NCI-H1436 treated with DMSO at 0.1 percent for 48 hours (cell line): ENCODE data around the gene MGAT3.
"Not testable (repeated sequence)": the region's sequence is repeated elsewhere in the genome, so short reads cannot be mapped to it uniquely, and the experiment has no call there.

ENCODE experiments used
- DNase-seq: peaks from one replicate; lab custom pipeline; 2025; lab: John Stamatoyannopoulos, UW

Gene MGAT3

DNA sequence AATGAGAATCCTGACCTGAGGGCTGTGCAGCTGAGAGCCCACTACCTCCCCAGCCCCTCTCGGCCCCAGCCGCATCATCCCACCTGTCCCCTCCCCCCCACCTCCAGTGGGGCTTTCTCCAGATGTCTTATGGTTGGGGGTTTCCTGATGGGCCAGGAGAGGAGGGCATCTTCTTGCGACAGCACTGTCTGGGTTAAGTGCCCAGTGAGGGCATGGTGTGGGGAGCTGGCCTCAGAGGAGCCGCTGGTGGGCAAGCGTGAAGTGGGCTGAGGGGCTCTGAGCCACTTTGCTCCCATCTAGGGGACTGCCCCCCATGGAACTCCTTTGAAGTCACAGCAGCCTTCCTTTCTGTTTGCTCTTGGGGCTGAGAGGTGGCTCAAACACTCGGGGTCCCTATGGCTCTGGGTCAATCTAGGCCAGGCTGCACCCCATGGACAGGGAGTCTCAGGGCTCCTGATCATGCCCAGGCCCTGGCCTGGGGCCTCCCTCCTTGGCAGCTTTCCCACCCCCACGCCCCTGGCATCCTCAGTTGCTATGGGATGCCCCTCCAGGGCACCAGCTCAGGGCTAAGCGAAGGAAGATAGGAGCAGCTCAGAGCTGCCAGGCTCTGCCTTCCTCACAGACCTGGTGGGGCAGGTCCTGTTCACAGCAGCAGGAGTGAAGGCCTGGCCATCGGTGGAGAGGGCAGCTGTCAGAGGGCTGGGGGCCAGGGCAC, 34.3 kb downstream of the MGAT3 start:
- no peak for DNase-seq

DNA sequence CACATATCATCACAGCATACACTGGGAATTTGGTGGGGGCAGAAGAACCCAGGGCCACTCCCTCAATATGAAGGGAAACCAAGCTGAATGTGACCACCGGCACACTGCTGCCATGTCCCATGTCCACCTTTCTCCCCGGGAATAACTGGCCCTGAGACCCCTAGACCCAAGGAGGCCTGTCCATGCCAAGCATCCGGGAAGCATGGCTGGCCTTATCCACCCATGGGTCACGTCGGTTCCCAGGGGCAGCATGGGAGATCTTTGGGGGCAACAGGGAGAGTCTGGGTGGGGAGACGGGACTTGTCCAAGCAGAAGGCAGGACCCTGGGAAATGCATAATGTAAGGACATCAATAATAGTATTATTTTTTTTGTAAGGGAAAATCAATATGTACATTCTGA, 34.9 kb downstream of the MGAT3 start:
- no peak for DNase-seq

DNA sequence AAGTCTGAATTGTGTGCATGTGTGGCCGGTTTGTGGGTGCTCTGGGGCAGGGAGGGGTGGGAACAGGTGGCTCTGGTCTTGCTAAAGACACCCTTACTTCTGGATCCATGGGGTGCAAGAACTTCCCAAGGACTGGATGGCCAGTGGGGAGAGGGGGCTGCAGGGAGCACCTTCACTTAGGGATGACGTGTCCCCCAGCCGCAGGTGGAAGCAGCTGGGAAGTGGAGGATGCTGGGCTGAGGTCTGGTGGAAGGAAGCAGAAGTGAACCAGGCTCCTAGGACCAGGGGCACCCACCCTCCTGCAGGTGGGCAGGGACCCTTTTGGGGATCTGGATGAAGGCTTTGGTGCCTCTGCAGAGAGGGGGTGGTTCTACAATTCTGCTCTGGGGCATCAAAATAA, 35.4 kb downstream of the MGAT3 start:
- no peak for DNase-seq

DNA sequence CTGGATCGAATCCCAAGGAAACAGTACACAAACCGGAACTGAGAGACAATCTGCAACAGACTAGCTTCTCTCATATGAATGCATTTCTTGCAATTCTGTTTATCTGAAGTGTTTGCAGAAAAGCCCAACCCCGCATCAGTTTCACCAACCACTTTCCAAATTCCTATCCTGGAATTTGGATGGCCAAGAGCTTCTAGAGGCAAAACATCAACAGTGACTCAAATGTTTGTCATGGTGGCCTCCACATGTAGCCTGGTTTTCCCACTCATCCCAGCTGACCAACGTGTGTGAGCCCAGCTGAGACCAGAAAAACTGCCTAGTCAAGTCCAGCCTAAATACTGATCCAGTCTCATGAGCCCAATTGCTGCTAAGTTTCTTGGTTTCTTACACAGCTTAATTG, 36.9 kb downstream of the MGAT3 start:
- DNase-seq, result no peak

DNA sequence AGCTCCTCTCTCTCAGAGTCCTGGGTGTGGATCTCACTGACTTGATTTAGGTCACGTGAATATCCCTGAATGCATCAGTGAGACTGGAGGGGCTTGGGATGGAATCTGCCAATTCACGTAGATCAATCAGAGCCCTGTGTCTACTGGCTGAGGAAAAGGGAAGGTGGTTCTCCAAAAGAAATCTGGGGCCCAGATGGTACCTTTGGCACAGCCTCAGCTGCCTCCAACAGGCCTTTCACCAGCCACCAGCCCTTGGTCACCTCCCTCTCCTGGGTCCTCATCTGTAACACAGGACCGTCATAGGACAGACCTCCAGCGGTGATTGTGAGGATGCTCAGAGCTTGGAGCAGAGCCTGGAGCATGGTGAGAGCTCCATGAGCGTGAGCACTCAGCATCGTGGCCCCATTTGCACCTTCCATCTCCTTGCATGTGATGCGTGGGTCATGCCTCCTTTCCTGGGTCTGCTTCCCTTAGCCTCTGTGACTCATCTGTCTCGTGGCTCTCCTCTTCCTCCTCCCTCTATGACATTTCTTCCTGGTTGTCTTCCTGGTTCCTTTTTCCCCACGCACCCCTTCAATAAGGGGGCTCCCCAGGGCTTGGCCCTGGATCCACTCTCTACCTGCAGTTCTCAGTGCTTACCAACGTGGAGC, 37.8 kb downstream of the MGAT3 start:
- no peak for DNase-seq

DNA sequence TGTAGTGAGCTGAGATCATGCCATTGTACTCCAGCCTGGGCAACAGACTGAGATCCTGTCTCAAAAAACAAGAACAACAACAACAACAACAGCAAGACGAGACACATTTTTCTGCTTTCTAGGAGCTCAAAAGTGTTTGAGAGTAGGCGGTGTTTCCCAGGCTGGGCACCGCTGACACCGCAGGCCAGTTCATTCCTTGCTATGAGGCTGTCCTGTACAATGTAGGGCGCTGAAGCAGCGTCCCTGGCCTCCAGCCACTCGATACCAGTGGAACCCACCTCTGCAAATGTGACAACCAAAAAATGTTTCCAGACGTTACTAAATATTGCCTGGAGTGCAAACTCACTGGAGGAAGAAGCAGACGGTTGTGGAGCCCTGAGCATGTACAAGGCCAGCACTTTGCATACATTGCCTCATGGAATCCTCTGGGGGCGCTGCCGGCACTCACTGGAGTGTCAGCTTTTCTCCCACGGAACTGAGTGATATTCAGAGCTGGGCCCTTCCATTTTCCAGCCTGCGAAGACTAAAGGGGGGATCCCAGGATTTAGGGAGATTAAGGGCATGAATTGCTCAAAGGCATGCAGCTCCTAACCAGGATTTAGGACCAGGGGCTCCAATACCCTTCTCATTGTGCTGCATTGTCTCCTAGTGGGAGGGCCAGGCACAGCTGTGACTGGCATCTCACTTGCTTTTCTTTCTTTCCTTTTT, 39.5 kb downstream of the MGAT3 start:
- no peak for DNase-seq

DNA sequence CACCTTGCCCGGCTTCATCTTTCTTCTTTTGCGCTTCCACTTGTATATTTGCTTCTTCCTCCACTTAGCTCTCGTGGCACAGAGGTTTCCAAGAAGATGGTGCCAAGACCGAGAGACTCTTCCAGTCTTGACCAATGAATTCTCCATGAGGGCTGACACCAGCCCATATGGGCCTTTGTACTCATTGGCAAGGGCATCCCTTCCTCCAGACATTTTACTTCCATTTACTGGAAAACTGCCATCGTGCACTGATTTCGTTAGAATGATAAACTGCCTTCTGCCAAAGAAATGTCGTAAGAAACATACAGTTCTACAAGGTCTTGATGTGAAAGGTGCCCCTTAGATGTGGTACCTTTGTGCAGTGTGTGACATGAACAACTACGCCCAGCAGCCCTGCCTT, 40.6 kb downstream of the MGAT3 start:
- DNase-seq, result no peak

DNA sequence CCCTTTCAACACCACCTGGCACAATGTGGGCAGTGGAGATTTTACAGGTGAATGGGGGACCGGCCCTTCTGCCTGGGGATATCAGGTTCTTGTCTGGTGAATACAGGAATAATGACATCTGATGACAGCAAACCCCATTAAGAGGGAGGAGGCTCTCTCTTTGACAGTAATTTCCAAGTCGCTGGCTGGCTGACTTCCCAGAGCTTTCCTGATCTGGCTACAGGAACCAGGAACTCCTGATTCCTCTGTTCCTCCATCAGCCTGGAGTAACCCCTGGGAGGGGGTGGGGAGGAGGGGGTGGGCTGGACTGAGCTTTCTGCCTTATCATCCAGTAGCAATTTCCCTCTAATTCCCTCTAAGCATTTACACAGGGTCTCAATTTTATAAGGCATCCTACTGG, 41.6 kb downstream of the MGAT3 start:
- no peak for DNase-seq

DNA sequence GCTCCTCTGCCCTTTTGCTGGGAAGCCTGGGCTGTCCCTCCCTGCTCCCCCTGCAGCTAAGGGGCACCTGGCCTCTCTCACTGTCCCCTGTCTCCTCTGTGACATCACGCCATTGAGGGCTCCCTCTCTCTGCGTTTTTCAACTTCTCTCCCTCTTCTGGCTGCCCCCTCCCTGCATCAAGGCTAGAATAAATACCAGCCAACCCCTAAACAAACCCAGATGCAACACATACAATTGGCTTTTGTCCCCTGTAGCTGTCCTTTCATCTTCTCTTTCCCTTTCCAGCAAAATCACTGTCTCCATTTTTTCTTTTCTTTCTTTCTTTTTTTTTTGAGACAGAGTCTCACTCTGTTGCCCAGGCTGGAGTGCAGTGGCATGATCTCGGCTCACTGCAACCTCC, 42.0 kb downstream of the MGAT3 start:
- no peak for DNase-seq

DNA sequence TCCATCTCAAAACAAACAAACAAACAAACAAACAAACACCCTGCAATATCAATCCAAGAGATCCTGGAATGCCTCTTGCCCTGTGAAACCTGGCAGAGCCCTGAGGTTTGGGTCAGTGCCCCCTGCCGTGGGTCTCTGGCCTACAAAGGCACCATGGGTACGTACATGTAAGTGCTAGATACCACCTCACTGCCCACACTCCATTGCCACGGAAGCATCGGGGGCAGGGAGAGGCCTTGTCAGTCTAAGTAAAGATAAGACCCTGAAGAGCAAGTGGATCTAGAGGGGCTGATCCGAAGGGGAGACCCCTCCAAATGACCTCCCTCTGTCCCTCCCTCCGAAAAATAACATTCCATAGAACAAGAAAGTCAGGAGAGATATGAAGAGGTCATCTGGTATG, 43.3 kb downstream of the MGAT3 start:
- DNase-seq, result no peak

DNA sequence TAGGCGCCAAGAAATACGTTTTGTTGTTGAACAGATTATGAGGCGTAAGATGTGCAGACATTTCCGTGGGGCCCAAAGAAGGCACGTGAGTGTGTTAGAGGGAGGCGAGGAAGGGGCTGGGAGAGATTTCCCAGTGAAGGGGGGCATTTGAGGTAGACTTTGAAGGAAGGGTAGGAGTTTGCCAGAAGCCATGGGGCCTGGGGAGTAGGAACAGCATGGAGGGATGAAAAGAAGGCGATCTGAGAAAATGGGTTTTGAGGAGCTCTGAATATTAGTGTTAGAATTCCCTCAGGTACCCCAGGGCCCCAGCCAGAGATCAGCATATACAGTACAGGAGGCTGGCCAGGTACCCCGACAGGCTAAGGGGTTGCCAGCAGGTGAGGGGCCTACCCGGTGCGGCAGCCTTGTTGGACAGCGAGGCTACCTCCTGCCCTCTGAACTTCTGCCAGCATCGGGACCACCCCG, 44.9 kb downstream of the MGAT3 start:
- DNase-seq, result no peak

DNA sequence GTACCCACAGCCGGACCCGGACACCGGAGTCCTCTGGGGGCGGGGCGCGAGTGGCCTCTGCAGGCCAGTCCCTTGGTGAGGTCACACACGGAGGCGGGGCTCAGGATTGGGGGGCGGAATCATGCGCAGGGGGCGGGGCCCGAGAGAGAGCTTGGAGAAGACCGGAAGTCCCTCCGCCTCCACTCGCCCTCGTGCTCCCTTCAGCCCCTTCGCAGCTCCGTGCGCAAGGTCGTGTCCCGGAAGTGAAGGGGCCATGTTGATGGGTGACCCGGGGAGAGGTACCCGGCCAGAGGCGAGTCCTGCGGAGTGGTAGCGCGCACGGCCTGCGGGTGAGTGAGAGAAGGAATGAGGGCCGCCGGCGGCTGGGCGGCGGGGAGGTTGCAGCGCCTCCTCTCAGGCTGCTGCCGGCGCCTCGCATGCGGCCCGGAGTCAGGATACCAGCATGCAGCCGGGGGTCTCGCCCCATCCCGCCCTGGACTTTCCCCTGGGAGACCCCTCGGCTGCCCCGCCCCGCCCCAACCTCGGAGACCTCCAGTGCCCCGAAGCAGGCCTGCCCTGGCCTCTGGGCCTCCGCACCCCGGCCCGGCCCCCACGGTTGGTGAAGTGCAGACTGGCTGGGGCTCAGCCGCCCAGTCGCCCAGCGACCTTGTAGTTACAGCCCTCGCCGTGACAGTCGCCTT, 45.4 kb downstream of the MGAT3 start, which contains the start of gene MIEF1:
Gene MIEF1, plus strand, starts transcription at position 182 of the 680 bp plus-strand sequence. CDS start 9,005 bp downstream, outside the sequence.
- peak; percentile 65 for DNase-seq

DNA sequence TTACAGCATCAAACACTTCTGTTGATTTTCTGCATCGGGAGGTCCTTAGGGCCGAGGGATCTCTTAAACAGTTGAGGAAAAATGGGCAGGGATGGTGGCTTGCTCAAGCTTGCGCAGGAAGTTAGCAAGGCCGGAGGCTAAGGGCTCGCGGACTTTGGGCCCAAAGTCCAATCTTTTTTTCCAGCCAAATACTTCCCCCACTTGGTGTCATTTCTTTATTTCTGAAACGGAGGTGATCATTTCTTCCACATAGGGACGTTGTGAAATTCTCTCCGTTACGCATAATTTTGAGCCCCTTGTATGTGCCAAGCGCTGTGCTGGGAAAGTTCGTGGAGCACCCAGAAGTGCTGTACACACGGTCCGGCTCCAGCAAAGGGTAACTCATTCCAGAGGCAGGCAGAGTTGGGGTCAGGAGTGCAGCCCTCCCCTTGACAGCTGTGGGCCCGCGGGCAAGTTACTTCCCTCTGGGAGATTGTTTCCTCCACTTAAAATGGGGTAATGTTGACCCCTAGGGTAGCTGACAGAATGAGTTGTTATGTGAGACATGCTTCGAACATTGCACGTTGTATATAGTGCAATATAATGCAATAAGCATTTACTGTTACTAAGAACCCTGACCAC, 46.1 kb downstream of the MGAT3 start:
- DNase-seq, result no peak

DNA sequence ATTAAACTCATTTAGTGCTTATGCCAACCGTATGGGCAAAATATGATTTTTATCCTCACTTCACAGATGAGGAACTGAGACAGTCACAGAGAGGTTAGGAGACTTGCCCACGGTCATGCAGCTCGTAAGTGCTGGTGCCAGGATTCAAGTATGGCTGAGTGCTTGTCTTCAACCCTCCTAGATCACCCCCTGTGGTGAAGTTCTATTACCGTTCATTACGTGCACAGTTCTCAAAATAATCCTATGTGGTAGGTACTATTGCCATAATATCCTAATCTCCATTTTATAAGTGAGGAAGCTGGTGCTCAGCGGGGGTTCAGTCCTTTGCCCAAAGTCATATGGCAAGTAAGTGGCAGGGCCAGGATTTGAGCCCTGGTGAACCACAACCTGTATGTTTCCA, 46.8 kb downstream of the MGAT3 start:
- DNase-seq, result no peak

DNA sequence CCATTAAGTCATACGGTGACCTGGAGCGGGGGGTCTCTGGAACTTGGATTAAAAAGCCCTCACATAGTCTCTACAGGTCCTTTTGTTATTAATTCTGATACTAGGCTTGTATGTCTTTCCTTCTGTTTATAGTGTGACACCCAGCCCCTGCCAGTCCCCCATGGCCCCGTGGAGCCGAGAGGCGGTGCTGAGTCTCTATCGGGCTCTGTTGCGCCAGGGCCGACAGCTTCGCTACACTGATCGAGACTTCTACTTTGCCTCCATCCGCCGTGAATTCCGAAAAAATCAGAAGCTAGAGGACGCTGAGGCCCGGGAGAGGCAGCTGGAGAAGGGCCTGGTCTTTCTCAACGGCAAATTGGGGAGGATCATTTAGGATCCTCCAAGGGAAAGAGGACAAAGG, 47.3 kb downstream of the MGAT3 start:
- DNase-seq, result no peak

DNA sequence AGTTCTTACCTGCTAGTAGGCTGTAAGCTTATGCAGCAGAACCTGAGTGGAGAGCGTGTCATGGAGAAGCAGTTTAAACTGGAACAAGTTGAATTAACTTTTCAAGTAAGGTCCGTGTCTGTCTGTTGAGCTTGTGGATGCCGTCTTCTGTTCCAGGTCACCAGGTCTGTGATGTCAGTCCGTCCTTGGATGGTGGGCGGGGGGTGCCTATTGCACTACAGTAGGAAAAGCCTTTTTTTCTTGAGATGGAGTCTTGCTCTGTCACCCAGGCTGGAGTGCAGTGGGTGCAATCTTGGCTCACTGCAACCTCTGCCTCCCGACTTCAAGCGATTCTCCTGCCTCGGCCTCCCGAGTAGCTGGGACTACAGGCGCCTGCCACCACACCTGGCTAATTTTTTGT, 50.2 kb downstream of the MGAT3 start:
- not testable (repeated sequence) for DNase-seq

DNA sequence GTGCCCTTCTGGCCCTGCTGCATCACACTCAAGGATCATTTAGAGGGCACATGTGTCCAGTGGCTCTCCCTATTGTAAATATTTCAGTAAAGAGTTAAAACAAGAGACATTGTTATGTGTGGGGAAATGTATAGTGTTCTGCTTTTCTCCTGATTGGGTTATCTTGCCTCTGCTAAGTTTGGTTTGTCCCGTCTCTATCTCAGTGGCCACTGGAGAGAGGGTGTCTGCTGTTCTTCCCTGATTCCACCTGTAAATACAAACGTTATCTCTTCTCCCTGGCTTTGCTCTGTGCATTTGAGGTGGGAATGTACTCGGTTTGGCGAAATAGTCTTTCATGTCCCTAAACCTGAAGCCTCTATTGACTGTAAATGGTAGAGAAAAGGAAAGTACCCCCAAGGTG, 51.6 kb downstream of the MGAT3 start:
- DNase-seq, result no peak

DNA sequence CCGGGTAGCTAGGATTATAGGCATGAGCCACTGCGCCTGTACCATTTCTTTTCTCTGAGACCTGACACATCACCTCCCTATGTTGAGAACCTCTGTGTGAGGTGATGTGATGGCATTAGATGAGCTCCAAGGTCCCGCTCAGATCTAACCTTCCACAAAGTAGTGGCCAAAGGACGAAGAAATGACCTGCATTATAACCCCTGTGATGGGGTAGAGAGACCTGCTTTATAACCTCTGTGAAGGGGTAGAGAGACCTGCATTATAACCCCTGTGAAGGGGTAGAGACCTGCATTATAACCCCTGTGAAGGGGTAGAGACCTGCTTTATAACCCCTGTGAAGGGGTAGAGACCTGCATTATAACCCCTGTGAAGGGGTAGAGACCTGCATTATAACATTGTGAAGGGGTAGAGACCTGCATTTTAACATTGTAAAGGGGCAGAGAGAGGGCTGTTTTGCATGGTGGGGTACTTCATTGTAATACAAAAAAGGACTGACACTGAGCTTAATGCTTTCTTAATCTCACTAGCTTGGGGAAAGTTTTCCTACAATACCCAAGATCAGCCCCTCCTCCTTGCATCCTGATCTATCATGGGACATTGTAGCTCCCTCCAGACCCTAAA, 53.8 kb downstream of the MGAT3 start:
- DNase-seq, result no peak

DNA sequence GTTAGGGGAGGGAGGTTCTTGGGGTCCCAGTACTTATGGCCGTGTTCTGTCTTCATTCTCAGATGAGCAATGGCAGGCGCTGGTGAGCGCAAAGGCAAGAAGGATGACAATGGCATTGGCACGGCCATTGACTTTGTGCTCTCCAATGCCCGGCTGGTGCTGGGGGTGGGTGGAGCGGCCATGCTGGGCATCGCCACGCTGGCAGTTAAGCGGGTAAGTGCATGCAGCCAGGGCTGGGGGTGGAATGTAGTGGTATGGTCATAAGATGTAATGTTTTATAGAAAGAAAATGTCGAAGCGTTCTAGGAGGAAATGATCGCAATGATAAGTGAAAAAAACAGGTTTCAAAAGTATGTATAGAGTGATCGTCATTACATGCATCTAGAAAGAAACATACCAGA, 54.4 kb downstream of the MGAT3 start:
- no peak for DNase-seq

DNA sequence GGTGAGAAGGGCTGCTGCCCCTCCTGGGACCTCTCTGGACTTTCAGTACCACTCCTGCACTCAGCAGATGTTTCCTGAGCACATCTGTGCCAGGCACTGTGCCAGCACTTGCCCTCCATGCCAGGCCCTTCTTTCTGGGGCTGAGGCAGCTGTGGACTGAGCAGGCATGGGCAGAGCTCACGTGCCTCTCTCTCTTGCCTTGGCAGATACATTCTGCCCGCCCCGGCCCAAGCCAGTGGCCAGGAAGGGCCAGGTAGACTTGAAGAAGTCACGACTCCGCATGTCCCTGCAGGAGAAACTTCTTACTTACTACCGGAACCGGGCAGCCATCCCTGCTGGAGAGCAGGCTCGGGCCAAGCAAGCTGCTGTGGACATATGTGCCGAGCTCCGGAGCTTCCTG, 55.2 kb downstream of the MGAT3 start:
- DNase-seq, result no peak

DNA sequence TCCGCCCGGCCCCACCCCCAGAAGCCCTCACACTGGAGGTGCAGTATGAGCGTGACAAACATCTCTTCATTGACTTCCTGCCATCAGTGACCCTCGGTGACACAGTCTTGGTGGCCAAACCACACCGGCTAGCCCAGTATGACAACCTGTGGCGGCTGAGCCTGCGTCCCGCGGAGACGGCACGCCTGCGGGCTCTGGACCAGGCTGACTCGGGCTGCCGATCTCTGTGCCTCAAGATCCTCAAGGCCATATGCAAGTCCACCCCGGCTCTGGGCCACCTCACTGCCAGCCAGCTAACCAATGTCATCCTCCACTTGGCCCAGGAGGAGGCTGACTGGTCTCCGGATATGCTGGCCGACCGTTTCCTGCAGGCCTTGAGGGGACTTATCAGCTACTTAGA, 57.0 kb downstream of the MGAT3 start:
- DNase-seq, result no peak
